AG04450 (cell line): ENCODE measurements around the gene FAM47E. TPM values are rescaled to one million over a fixed set of nuclear protein-coding genes. Genes with fewer than 3 reads are reported as not detected.

Source experiments
- CTCF ChIA-PET: fragments of 300-600, 350-600 bp; formaldehyde crosslinking; extraction: SDS; loops from one replicate; lab custom pipeline; 2022; ENCODE audit warnings: antibody characterized with exemption, inconsistent platforms; lab: Charles Lee
- POLR2A ChIA-PET: fragments of 350-600 bp; formaldehyde crosslinking; extraction: SDS; loops from one replicate; lab custom pipeline; 2021; ENCODE audit warnings: antibody characterized with exemption, inconsistent platforms; lab: Yijun Ruan, JAX
- DNase-seq: peaks from one replicate; pipeline ENCODE4 v3.0.0-alpha.2; 2011; ENCODE audit warnings: low read depth, low spot score
- H3K27ac ChIP-seq: one replicate; pipeline ENCODE4 v1.5.1; 2012; ENCODE audit warnings: low read depth, low read length, control low read depth
- H3K27me3 ChIP-seq: one replicate; pipeline ENCODE4 v1.6.0; 2012; ENCODE audit warnings: low read length; ENCODE audit not compliant: control insufficient read depth, insufficient read depth
- H3K4me3 ChIP-seq: 2 replicates; pipeline ENCODE4 v1.5.1; 2011; ENCODE audit warnings: mild to moderate bottlenecking, low read depth, low read length, control low read depth
- H3K9me3 ChIP-seq: 2 replicates; pipeline ENCODE4 v1.5.1; 2012; ENCODE audit warnings: low read length; ENCODE audit not compliant: control insufficient read depth, insufficient read depth
- polyA plus RNA-seq: library from polyadenylated mRNA; depleted of rRNA; stranded (reverse); fragments of >200 nt; gene quantifications from 2 replicates; pipeline ENCODE4 v1.2.3, GENCODE V29; 2011
- TF ChIP-seq, protein P1 (sequence below): IDR thresholded peaks from 2 replicates; pipeline ENCODE4 v1.5.1; 2011; ENCODE audit warnings: low read depth, low read length, control low read depth, inconsistent platforms

The FAM47E gene
- polyA plus RNA-seq, 1 experiment, result 0.06 TPM

DNA sequence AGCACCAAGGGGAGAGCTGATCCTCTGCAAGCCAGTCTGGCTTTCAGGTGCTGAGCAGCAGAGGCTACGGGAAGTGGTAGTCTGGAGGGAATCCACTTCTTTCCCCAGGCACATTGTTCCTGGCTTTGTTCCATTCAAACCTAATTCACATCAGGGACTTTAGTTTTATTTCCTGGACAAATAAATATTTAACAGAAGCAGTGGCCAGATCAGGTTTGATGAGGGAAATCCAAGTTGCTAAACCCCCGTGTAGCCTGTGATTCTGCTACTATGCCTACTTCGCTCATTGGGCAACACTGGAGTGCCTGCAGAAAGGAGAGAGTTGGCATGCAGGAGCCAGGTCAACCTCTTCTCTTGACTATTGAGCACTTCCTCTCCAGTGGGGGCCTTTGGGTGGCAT, 41.2 kb downstream of the FAM47E start:
- no peaks in the 10 kb centered on the region for H3K9me3 ChIP-seq
- no peak for DNase-seq
- TF ChIP-seq, protein P1, sequence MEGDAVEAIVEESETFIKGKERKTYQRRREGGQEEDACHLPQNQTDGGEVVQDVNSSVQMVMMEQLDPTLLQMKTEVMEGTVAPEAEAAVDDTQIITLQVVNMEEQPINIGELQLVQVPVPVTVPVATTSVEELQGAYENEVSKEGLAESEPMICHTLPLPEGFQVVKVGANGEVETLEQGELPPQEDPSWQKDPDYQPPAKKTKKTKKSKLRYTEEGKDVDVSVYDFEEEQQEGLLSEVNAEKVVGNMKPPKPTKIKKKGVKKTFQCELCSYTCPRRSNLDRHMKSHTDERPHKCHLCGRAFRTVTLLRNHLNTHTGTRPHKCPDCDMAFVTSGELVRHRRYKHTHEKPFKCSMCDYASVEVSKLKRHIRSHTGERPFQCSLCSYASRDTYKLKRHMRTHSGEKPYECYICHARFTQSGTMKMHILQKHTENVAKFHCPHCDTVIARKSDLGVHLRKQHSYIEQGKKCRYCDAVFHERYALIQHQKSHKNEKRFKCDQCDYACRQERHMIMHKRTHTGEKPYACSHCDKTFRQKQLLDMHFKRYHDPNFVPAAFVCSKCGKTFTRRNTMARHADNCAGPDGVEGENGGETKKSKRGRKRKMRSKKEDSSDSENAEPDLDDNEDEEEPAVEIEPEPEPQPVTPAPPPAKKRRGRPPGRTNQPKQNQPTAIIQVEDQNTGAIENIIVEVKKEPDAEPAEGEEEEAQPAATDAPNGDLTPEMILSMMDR, result no peak
- ChIA-PET POLR2A (no interaction called here), CTCF (interaction anchor here (1.1 kb wide), 1 partner anchor 113 kb away, joined by 3 read pairs; no protein-coding TSS in a partner anchor)
- H3K27me3 ChIP-seq, result peaks cover 20% of the 10 kb centered on the region
- H3K4me3 ChIP-seq, result no peak overlapping the region
- no peak overlapping the region for H3K27ac ChIP-seq

DNA sequence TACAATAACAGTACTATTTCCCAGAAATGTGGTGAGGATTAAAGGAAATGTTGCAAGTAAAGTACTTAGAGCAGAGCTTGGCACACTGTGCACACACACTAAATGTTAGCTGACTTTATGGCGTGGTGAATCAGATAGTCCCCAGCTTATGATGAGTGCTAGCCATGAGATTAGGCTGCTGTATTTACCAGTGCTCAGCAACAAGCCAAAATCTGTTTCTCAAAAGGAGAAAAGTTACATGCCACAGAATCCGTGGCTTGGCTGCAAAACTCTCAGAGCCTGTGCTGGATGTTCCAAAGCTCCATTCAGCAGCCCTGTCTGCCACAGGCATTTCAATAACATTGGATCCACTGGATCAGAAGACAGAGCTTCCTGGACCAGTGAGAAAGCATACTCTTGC, 42.3 kb downstream of the FAM47E start:
- peaks cover 20% of the 10 kb centered on the region for H3K27me3 ChIP-seq
- TF ChIP-seq, protein P1, result no peak
- ChIA-PET CTCF (interaction anchor here (0.7 to 1.3 kb wide), 2 partner anchors 81 to 114 kb away, joined by 3 to 4 read pairs; no protein-coding TSS in a partner anchor), POLR2A (no interaction called here)
- H3K27ac ChIP-seq, result no peak overlapping the region
- no peak for DNase-seq
- no peak overlapping the region for H3K4me3 ChIP-seq
- H3K9me3 ChIP-seq, result peaks cover 5% of the 10 kb centered on the region; the same call in 1 of the 2 replicates

DNA sequence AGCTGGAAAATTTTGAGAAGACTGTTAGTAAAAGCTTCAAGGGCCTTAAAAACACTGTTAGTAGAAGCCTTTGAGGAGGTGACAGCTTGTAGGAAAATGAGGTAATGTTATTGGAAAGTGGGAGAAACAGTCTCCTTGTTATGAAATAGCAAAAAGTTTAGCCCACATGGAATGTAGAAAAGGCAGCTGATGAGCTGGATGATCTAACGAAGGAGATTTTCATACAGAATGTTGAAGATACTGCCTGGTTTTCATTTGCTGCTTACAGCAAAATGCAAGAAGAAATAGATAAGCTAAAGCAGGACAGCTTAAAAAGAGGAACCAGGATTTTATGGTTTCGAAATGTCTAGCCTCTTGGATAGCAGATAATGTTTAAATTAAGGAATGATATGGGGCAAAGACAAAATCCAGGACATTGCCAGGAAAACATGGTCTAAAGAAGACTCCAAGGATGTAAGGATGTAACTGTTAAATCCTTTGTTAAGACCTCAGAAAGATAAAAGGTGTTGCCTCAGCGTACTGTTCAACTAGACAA, 44.8 kb downstream of the FAM47E start:
- TF ChIP-seq, protein P1, result no peak
- no peak for DNase-seq
- Histone ChIP-seq H3K27ac (no peak overlapping the region), H3K9me3 (peaks cover 5% of the 10 kb centered on the region; the same call in 1 of the 2 replicates), H3K4me3 (no peak overlapping the region), H3K27me3 (peaks cover 13% of the 10 kb centered on the region)
- POLR2A ChIA-PET, result no interaction called here
- CTCF ChIA-PET, result no interaction called here

DNA sequence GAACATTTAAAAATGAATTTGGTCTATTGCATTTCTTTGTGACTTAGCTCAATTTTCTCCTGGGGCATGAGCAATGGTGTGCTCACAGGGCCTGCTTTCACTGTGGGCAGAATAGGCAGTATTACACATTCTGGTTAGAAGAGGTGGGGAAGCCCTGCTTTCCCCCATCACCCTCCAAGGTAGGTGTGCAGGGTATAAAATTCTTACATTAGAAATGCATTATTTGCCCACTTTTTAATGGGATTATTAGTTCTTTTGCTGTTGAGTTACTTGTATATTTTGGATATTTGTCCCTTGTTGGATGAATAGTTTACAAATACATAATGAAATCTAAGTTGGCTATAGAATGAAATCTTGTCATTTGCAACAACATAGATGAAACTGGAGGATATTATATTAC, 46.7 kb downstream of the FAM47E start:
- TF ChIP-seq, protein P1, result no peak
- no peak overlapping the region for H3K4me3 ChIP-seq
- H3K9me3 ChIP-seq, result peaks cover 5% of the 10 kb centered on the region; the same call in 1 of the 2 replicates
- H3K27me3 ChIP-seq, result peaks cover 13% of the 10 kb centered on the region
- ChIA-PET POLR2A (no interaction called here), CTCF (no interaction called here)
- DNase-seq, result no peak
- H3K27ac ChIP-seq, result no peak overlapping the region

DNA sequence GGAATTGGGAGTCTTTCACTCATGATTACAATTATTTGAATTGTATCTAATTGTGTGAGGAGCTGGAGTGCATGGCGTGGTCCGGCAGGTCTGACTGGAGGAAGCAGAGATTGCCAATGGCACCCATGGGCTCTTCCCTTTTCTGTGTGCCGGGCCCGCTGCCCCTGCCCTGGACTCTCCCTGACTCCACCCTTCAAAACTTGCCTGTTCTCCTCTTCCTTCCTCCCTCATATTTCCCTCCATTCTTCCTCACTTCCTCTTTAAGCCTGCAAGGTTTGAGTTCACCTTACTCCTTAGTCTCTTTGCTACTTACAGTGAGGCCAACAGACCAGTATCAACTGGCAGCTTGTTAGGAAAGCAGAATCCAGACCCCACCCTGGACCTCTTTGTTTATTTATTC, 48.5 kb downstream of the FAM47E start:
- ChIA-PET POLR2A (no interaction called here), CTCF (no interaction called here)
- Histone ChIP-seq H3K27ac (no peak overlapping the region), H3K4me3 (no peak overlapping the region), H3K27me3 (peaks cover 7% of the 10 kb centered on the region), H3K9me3 (peaks cover 5% of the 10 kb centered on the region; the same call in 1 of the 2 replicates)
- no peak for DNase-seq
- TF ChIP-seq, protein P1, result no peak
